Upper lobe of left lung (tissue), 4 donors: ENCODE data around the gene ZNF423.

Experiments
- EP300 ChIP-seq, 4 donors: sonication (generic); formaldehyde crosslinking; IDR thresholded peaks; one replicate each; pipeline ENCODE4 v1.5.1; 2017; ENCODE audit warnings: antibody characterized with exemption in 4 of 4, control low read depth in 2 of 4
- POLR2A ChIP-seq, 4 donors: fragments of 450-650 bp; IDR thresholded peaks; one replicate each; pipeline ENCODE4 v1.5.1; 2016 to 2017; ENCODE audit warnings: antibody characterized with exemption in 4 of 4, mild to moderate bottlenecking in 2 of 4
- POLR2AphosphoS5 ChIP-seq, 2 donors: sonication (generic); formaldehyde crosslinking; IDR thresholded peaks; one replicate each; pipeline ENCODE4 v1.5.1; 2017; ENCODE audit warnings: antibody characterized with exemption in 2 of 2
- TF ChIP-seq, protein P1 (sequence below), 6 experiments: fragments of 450-650 bp in 4 of 6; fragments of 200-600 bp in 2 of 6; sonication (generic) in 2 of 6; IDR thresholded peaks; one replicate each; pipeline ENCODE4 v1.5.1; 2016 to 2019; ENCODE audit warnings: antibody characterized with exemption in 6 of 6

DNA sequence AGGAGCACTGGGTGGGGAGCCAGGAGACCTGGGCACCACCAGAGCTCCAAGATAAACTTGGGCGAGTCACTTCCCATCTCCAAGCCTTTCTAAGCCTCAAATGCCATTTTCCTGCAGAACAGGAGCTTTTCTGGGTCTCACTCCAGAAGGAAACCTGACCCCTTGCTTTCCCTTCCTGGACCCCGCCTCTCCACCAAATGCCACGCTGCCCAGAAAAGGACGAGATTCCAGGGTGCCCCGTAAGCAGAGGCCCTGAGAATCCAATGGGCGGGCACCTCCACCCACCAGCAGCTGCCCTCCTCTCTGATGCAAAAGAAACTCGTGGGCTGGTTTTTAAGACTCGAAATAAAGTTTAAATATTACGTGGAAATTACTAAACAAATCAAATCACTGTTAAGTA, 31.3 kb downstream of the ZNF423 start:
- TF ChIP-seq POLR2AphosphoS5 (IDR thresholded peaks at IDR 0.05): no peak
- TF ChIP-seq, protein P1, sequence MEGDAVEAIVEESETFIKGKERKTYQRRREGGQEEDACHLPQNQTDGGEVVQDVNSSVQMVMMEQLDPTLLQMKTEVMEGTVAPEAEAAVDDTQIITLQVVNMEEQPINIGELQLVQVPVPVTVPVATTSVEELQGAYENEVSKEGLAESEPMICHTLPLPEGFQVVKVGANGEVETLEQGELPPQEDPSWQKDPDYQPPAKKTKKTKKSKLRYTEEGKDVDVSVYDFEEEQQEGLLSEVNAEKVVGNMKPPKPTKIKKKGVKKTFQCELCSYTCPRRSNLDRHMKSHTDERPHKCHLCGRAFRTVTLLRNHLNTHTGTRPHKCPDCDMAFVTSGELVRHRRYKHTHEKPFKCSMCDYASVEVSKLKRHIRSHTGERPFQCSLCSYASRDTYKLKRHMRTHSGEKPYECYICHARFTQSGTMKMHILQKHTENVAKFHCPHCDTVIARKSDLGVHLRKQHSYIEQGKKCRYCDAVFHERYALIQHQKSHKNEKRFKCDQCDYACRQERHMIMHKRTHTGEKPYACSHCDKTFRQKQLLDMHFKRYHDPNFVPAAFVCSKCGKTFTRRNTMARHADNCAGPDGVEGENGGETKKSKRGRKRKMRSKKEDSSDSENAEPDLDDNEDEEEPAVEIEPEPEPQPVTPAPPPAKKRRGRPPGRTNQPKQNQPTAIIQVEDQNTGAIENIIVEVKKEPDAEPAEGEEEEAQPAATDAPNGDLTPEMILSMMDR (IDR thresholded peaks at IDR 0.05): no peak
- no peak for TF ChIP-seq EP300 (IDR thresholded peaks at IDR 0.05)
- TF ChIP-seq POLR2A (IDR thresholded peaks at IDR 0.05): no peak
